HG03135 (cell line): ENCODE data around the gene CTAGE8.
"Not testable (repeated sequence)": the region's sequence is repeated elsewhere in the genome, so short reads cannot be mapped to it uniquely, and the experiment has no call there.

Experiments used
- ATAC-seq: cut with Tn5 transposase; IDR thresholded peaks from one replicate; pipeline ENCODE4 v1.9.1; 2021; ENCODE audit warnings: mild to moderate bottlenecking, moderate library complexity; ENCODE audit not compliant: unreplicated experiment

CTAGE8 gene

GRCh38 chr7:144256112-144256511 is 13.0 kb downstream of the CTAGE8 start:
- no peak for ATAC-seq

GRCh38 chr7:144255471-144255897 is 13.6 kb downstream of the CTAGE8 start:
- ATAC-seq, result no peak

- ATAC-seq, result not testable (repeated sequence)
Measured at GRCh38 chr7:144252307-144252706, 16.8 kb downstream of the CTAGE8 start.

DNA sequence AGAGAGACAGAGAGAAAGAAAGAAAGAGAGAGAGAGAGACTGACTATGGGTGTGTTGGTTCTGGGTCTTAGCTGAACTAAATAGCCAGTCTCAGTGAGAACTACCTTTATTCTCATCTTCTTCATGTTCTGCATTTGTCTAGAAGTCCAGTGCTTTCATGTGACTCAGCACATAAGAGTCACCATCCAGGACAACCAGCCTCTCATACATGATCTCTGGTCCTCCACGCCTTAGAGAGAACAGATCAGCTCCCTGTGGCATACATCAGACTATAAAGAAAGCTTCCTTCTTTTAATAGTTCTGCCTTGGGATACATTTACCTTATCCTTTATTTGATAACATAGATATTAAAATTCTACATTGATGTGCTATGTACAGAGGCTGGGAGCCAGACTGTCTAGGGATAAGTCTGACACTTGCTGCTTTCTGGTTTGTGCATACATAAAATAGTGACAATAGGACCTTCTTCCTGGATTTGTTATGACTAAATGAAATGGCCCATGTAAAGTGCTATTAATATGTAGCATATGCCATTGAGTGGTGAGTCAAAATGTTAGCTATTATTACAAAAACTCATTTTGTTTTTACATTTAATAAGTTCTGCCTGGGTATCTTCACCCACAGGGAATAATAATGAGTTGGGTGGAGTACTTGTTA is 21.3 kb downstream of the CTAGE8 start:
- not testable (repeated sequence) for ATAC-seq

DNA sequence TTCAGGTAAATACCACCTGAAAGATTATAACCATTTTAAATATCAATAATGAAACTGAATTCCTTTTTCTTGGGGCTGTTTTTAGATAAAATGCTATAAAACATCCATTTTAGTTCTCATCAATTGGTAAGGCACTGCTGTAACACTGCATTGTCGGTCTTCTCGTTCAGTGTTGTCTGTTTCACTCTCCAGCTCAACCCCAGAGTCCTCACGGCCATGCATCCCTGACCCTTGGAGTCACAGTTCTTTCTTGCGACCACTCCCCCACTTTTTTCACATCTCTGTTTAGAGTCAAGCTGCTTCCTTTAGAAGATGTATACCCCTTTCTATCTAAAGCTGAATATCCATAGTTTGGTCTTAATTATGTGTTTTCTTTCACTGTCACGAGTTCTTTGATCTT is 22.1 kb downstream of the CTAGE8 start:
- ATAC-seq, result not testable (repeated sequence)

- not testable (repeated sequence) for ATAC-seq
Measured at GRCh38 chr7:144245372-144245771, 23.7 kb downstream of the CTAGE8 start.

GRCh38 chr7:144239365-144239764 is 29.7 kb downstream of the CTAGE8 start, which contains the start of gene OR2A42:
OR2A42 (minus strand) TSS chr7:144239605; CDS start chr7:144232843, 6,762 bp downstream.
- ATAC-seq, result not testable (repeated sequence)

DNA sequence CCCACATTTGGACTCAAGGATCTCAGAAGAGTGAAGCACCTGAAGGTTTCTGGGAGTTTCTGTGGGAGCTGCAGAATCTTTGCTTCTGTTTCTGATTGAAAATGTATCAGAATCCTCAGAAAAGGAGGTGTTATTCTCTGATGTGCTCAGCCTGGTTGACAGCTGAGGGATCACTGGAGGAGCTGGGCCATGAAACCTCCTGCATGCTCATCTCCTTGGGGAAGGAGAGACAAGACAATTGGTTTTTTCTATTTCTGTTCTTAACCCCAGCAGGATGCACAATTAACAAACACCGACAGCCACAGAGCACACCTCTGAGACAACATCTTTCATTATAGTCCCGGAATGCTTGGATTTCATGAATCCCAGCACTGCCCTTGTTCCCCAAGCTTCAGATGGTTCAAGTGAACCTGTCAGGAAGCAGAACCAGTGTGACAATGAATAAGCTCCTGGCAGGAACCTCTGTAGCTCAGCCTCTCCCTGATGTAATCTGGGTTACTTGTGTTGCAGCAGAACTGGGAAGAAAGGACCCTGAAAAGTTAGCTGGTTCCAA is 30.5 kb downstream of the CTAGE8 start:
- not testable (repeated sequence) for ATAC-seq

DNA sequence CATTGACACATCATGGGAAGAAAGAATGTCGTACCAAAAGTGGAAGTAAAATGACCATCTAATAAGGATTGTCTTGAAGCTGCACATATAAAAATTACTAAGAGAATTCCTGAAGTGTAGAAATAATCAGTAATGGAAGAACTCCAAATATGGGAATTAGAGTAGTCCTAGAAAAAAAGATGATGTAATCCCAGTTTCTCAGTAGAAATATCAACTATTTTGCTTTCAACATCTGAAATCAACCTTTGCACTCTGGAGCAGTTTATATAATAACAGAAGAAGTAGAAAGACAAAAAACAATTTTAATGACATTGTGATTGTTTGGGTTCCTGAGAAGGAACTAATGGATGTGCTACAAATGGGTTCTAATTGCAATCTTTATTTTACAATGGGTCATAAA is 36.0 kb downstream of the CTAGE8 start:
- ATAC-seq, result not testable (repeated sequence)

DNA sequence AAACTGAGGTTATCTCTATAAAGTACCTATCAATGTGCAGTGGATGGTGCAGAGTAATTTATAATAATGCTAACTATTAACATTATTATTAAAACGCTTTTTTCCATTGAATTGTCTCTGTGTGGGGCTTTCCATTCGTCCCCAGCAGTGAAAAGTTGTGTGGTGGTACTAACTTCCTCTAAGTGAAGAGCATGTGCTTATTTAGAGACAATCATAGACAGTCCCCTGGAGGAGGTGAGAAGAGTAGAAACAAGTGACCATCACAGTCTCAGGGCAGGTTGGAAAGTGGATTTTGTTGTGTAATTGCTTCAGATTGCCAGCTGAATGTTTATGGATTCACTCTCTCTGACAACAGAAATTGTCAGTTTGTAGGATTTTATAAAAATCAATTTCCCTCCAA is 38.1 kb downstream of the CTAGE8 start:
- ATAC-seq, result not testable (repeated sequence)

DNA sequence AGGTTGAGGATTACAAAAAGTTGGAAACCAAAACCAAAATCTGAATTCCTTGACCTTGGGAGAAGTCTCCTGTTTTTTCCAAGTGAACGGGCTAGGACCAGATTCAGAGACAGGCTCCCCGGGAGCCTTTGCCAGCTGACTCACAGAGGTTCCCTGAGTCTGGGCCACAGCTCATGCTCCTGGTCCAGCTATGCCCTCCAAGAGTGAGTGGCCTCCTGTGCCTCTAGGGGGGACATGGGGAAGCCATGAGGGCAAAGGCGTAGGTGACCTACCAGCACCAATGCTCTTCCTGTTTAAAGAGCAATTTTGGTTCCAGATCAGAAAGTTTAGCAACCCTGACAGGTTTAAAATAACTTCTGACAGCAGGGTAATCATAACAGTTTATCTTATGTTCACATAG is 40.3 kb downstream of the CTAGE8 start:
- not testable (repeated sequence) for ATAC-seq

GRCh38 chr7:144226866-144227265 is 42.2 kb downstream of the CTAGE8 start:
- ATAC-seq, result not testable (repeated sequence)

GRCh38 chr7:144223675-144224074 is 45.4 kb downstream of the CTAGE8 start:
- ATAC-seq, result not testable (repeated sequence)

DNA sequence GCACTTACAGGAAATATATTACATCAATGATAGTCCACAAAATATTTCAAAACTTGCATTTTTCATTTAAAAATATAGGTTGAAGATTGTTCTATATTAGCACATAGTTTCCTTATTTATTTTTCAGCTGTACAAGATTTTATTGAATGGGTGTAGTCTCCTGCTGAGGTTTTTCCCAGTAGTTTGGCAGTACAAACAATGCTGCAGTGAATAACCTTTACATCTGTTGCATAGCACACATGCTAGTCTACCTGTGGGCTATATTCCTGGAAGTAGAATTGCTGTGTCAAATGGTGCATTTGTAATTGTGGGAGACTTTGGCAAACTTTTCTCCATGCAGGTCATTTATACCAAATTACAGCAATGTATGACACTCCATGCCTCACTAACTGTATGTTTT is 48.6 kb downstream of the CTAGE8 start:
- ATAC-seq, result not testable (repeated sequence)

GRCh38 chr7:144219149-144219548 is 49.9 kb downstream of the CTAGE8 start:
- ATAC-seq, result not testable (repeated sequence)

DNA sequence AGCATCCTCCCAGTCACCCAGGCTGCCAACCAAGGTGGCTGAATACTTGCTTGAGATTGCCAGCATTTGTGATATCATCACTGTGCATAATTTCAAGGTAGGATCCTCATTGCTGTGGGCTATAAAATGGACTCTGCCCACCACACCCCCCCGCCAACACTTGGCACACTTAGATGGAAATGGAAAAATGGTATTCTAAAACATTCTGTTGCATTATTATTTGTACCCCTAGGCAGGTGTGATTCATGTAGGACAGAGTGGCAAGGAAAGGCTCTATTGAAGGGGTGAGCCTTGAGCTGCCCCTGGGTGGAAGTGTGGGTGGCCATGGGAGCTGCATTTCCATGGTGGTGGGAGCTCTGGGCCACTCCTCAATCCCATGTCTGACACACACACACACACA is 50.5 kb downstream of the CTAGE8 start:
- ATAC-seq, result not testable (repeated sequence)

DNA sequence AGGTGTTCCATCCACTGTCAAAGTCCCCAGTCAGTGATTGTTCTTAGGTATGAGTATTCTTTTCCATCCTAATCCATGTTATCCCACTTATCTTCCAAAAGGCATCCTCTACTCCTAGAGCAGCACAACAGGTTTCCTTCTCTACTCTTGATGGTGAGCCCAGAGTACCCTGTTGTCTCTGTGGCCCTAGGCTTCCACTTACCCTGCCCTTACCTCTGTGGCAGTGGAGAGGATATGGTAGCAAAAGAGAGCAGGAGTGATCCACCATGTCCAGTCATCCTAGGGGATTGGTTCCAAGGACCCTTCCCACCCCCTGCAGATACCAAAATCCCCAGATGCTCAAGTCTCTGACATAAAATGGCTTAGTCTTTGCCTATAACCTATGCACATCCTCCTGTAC is 51.9 kb downstream of the CTAGE8 start:
- not testable (repeated sequence) for ATAC-seq
